ENCODE results near the gene TRAPPC10. TPM values are rescaled to one million over a fixed set of nuclear protein-coding genes. Genes with fewer than 3 reads are reported as not detected.

Gene TRAPPC10
- total RNA-seq, 4 donors from 2014 or later: 20.9 to 31.9 (median 31.2) TPM

GRCh38 chr21:44024257-44024656 lies 12.1 kb downstream of the TRAPPC10 start:
- no peak for DNase-seq (ENCODE audit: low spot score in 2 of 2)
- intact Hi-C loops (cut with DNase I; ENCODE audit: low total_unique reads): no loop called here

DNA sequence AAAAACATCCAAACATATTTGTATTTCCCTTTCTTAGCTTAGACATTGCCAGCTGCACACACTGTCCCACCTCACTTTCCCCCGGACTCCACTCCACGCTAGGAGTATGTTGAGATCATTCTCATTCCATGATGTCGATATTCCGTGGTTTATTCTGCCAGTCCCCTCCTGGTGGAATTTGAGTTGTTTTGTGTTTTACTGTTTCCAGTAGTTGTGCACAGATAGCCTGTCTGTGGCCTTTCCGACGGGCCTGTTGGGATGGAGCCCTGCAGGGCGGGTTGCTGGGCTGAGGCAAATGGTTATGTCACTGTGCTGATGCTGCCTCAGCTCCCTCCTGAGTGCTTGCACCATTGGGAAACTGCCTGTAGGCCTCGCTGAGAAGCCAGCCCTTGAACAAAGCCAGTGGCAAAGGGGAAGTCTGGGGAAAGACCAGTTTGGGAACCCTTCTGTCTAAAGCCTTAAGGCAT lies 12.8 kb downstream of the TRAPPC10 start:
- WGBS, 2 donors: 27 to 33% methylated on average over 8 of the region's 8 CpGs
- TF ChIP-seq CTCF (IDR thresholded peaks at IDR 0.05): no peak
- no peak for TF ChIP-seq POLR2A (IDR thresholded peaks at IDR 0.05)
- intact Hi-C loops (cut with DNase I; ENCODE audit: low total_unique reads): no loop called here
- DNase-seq (ENCODE audit: low spot score in 2 of 2): peak in 1 of 2 donors; percentile 55
- no peak overlapping the region for H3K4me3 ChIP-seq (ENCODE audit: low read depth, poor library complexity, severe bottlenecking)

More at GRCh38 chr21:44024257-44024656, 12.1 kb downstream of the TRAPPC10 start:
- 33 to 71% methylated on average over 1 of the region's 1 CpG for WGBS, 2 donors
- no peak for TF ChIP-seq CTCF (IDR thresholded peaks at IDR 0.05)
- TF ChIP-seq POLR2A (IDR thresholded peaks at IDR 0.05): no peak
- no peak overlapping the region for H3K4me3 ChIP-seq (ENCODE audit: low read depth, poor library complexity, severe bottlenecking)

- no peak for DNase-seq (ENCODE audit: low spot score in 2 of 2)
- intact Hi-C loops (cut with DNase I; ENCODE audit: low total_unique reads): no loop called here
Measured at GRCh38 chr21:44027607-44028286, 15.6 kb downstream of the TRAPPC10 start.

GRCh38 chr21:44028287-44028659 lies 16.2 kb downstream of the TRAPPC10 start:
- no peak overlapping the region for H3K4me3 ChIP-seq (ENCODE audit: low read depth, poor library complexity, severe bottlenecking)
- intact Hi-C loops (cut with DNase I; ENCODE audit: low total_unique reads): no loop called here
- TF ChIP-seq CTCF (IDR thresholded peaks at IDR 0.05): no peak
- TF ChIP-seq POLR2A (IDR thresholded peaks at IDR 0.05): no peak
- WGBS, 2 donors: 91 to 94% methylated on average over 6 of the region's 6 CpGs
- no peak for DNase-seq (ENCODE audit: low spot score in 2 of 2)

More at GRCh38 chr21:44027607-44028286, 15.6 kb downstream of the TRAPPC10 start:
- 88 to 91% methylated on average over 8 of the region's 8 CpGs for WGBS, 2 donors
- TF ChIP-seq POLR2A (IDR thresholded peaks at IDR 0.05) (no peak), CTCF (IDR thresholded peaks at IDR 0.05) (no peak)
- no peak overlapping the region for H3K4me3 ChIP-seq (ENCODE audit: low read depth, poor library complexity, severe bottlenecking)

DNA sequence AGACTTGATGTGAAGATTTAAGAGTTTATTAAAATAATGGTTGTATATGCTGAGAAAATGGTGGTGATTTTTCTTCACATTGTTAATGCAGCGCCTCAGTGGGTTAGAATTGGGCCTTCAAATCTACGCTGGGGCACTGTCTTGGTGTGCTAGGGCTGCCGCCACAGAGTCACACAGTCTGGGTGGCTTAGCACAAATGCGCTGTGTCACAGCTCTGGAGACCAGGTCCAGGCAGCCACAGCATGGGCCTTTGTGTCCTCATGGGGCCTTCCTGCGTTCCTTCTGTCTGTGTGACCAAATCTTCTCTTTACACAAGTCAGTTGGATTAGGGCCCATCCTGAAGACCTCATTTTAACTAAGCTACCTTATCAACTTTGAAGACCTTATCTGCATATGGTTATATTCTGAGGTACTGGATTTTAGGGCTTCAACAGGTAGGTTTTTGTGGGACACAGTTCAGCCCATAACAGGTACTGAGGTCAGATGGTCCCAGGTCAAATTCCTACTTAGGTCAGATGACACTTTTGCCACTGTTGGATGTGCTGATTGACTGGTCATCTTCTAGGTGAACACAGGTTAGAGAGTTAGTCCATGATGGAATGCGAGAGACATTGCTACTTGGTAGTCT lies 17.5 kb downstream of the TRAPPC10 start:
- DNase-seq (ENCODE audit: low spot score in 2 of 2): no peak
- no peak for TF ChIP-seq CTCF (IDR thresholded peaks at IDR 0.05)
- TF ChIP-seq POLR2A (IDR thresholded peaks at IDR 0.05): no peak
- 97% methylated on average over 6 of the region's 6 CpGs for WGBS, 2 donors
- no peak overlapping the region for H3K4me3 ChIP-seq (ENCODE audit: low read depth, poor library complexity, severe bottlenecking)
- intact Hi-C loops (cut with DNase I; ENCODE audit: low total_unique reads): no loop called here

Data from lower leg skin (tissue), 4 donors.